Panc1 (cell line): Measurements from ENCODE around the gene SYP. TPM values are rescaled to one million over a fixed set of nuclear protein-coding genes. Genes with fewer than 3 reads are reported as not detected.

Experiments
- ATAC-seq: fragments of 200-7000 bp; cut with Tn5 transposase; 2 replicates; pipeline ENCODE4 v1.9.1; 2020; ENCODE audit warnings: mild to moderate bottlenecking, moderate library complexity
- BruUV-seq: library from RNA; stranded (reverse); fragments of 400-500 nt; replicated peaks from 2 replicates; lab custom pipeline; 2021; lab: Mats Ljungman, UMichigan
- CTCF ChIA-PET: fragments of 300-600 bp; sonication (Branson Sonifier 250); formaldehyde crosslinking; loops from one replicate; lab custom pipeline; 2022; ENCODE audit warnings: antibody characterized with exemption; lab: Charles Lee
- POLR2A ChIA-PET: fragments of 300-600 bp; sonication (Branson Sonifier 250); formaldehyde crosslinking; loops from one replicate; lab custom pipeline; 2022; ENCODE audit warnings: antibody characterized with exemption; lab: Charles Lee
- DNase-seq: peaks from one replicate; pipeline ENCODE4 v3.0.0-alpha.2; 2010; ENCODE audit warnings: low read depth, low spot score
- H3K27ac ChIP-seq: 2 replicates; pipeline ENCODE4 v1.5.1; 2011; ENCODE audit warnings: mild to moderate bottlenecking, low read length, inconsistent platforms
- H3K27me3 ChIP-seq: fragments of 200-500 bp; sonication (Bioruptor generic); 2 replicates; pipeline ENCODE4 v1.6.0; 2014; ENCODE audit warnings: low read length, inconsistent platforms; ENCODE audit not compliant: control insufficient read depth, insufficient read depth
- H3K36me3 ChIP-seq: fragments of 200-500 bp; sonication (Bioruptor generic); 2 replicates; pipeline ENCODE4 v1.5.1; 2014; ENCODE audit warnings: inconsistent platforms, mild to moderate bottlenecking, low read length, moderate library complexity; ENCODE audit not compliant: control insufficient read depth, insufficient read depth
- H3K4me1 ChIP-seq: 2 replicates; pipeline ENCODE4 v1.5.1; 2011; ENCODE audit warnings: inconsistent platforms, mild to moderate bottlenecking, low read length, moderate library complexity; ENCODE audit not compliant: control insufficient read depth, insufficient read depth
- H3K4me3 ChIP-seq, 2 experiments: 2 replicates each; pipeline ENCODE4 v1.5.1; 2011 to 2012; ENCODE audit warnings: low read depth in 2 of 2, low read length in 2 of 2, mild to moderate bottlenecking in 2 of 2, inconsistent platforms in 1 of 2, moderate library complexity in 1 of 2
- H3K9me3 ChIP-seq: fragments of 200-500 bp; sonication (Bioruptor generic); 2 replicates; pipeline ENCODE4 v1.5.1; 2014; ENCODE audit warnings: low read depth, mild to moderate bottlenecking, inconsistent platforms, low read length, moderate library complexity; ENCODE audit not compliant: control insufficient read depth, insufficient read depth
- CTCF ChIP-seq: fragments of 450-650 bp; IDR thresholded peaks from 2 replicates; pipeline ENCODE4 v1.5.1; 2017; ENCODE audit warnings: mild to moderate bottlenecking
- POLR2AphosphoS5 ChIP-seq: IDR thresholded peaks from 2 replicates; pipeline ENCODE4 v1.6.1; 2012; ENCODE audit warnings: mild to moderate bottlenecking, low read depth, low read length, moderate library complexity
- REST ChIP-seq, 2 experiments: IDR thresholded peaks; 2 replicates each; pipeline ENCODE4 v1.6.1; 2011 to 2012; ENCODE audit warnings: low read depth in 2 of 2, control low read depth in 1 of 2, low read length in 1 of 2, mild to moderate bottlenecking in 1 of 2, moderate library complexity in 1 of 2; ENCODE audit not compliant: insufficient read depth in 1 of 2
- SIN3A ChIP-seq: IDR thresholded peaks from 2 replicates; pipeline ENCODE4 v1.6.1; 2012; ENCODE audit warnings: low read depth, mild to moderate bottlenecking, low read length, moderate library complexity, borderline replicate concordance; ENCODE audit not compliant: insufficient read depth
- TCF7L2 ChIP-seq: IDR thresholded peaks from 2 replicates; pipeline ENCODE4 v1.6.1; 2011; ENCODE audit warnings: mild to moderate bottlenecking, low read depth, low read length, inconsistent platforms
- in situ Hi-C: cut with HindIII; loops from 2 replicates; pipeline ENCODE4 v1.10.0; 2016; ENCODE audit warnings: low sequenced_read_pairs, low pct_unique_long_range_greater_than_20kb
- intact Hi-C: fragments of 100-400 bp; cut with micrococcal nuclease; formaldehyde crosslinking; loops from one replicate; pipeline ENCODE4 v1.10.0; 2022; ENCODE audit not compliant: unreplicated experiment
- total RNA-seq: library from RNA; stranded (reverse); gene quantifications from one replicate; pipeline ENCODE4 v1.2.1, GENCODE V29; 2021; ENCODE audit not compliant: unreplicated experiment

Gene SYP
- total RNA-seq, 1 experiment from 2014 or later: 12.4 TPM

- H3K4me3 ChIP-seq: no peak overlapping the region
- no peak for ATAC-seq
- no TSS peak for BruUV-seq
- intact Hi-C loops: no loop called here
- ChIA-PET CTCF (no interaction called here), POLR2A (no interaction called here)
- in situ Hi-C loops: no loop called here
- no peaks in the 10 kb centered on the region for H3K4me1 ChIP-seq
- H3K27ac ChIP-seq: no peak overlapping the region
- H3K9me3 ChIP-seq: no peaks in the 10 kb centered on the region
- no peak for DNase-seq
- no peaks in the 10 kb centered on the region for H3K27me3 ChIP-seq
- TF ChIP-seq REST (IDR thresholded peaks at IDR 0.05; ENCODE audit: insufficient read depth in 1 of 2, low read depth in 2 of 2, low read length in 1 of 2): no peak
- TF ChIP-seq SIN3A: no peak
- no peak for TF ChIP-seq POLR2AphosphoS5
- no peak for TF ChIP-seq CTCF
- no peak for TF ChIP-seq TCF7L2
- no peaks in the 10 kb centered on the region for H3K36me3 ChIP-seq
Measured at GRCh38 chrX:49225858-49226257, 25.9 kb upstream of the SYP start.

- Histone ChIP-seq H3K4me3 (no peak overlapping the region), H3K36me3 (no peaks in the 10 kb centered on the region), H3K27me3 (no peaks in the 10 kb centered on the region), H3K27ac (no peak overlapping the region), H3K9me3 (no peaks in the 10 kb centered on the region), H3K4me1 (no peaks in the 10 kb centered on the region)
- POLR2A ChIA-PET: interaction anchor here (0.6 kb wide), 1 partner anchor 115 kb away, joined by 3 read pairs; no protein-coding TSS in a partner anchor
- DNase-seq (no peak), ATAC-seq (no peak)
- no TSS peak for BruUV-seq
- TF ChIP-seq CTCF: no peak
- TF ChIP-seq REST (IDR thresholded peaks at IDR 0.05; ENCODE audit: insufficient read depth in 1 of 2, low read depth in 2 of 2, low read length in 1 of 2): no peak
- TF ChIP-seq POLR2AphosphoS5: no peak
- TF ChIP-seq SIN3A: no peak
- no peak for TF ChIP-seq TCF7L2
- intact Hi-C loops (no loop called here), in situ Hi-C loops (no loop called here)
- CTCF ChIA-PET: no interaction called here
Measured at GRCh38 chrX:49221868-49222267, 21.9 kb upstream of the SYP start.
